H9 (cell line): ENCODE measurements around the gene KCNMB1. TPM values are rescaled to one million over a fixed set of nuclear protein-coding genes. Genes with fewer than 3 reads are reported as not detected.

ENCODE experiments used
- DNase-seq: peaks from one replicate; pipeline ENCODE4 v3.0.0-alpha.2; 2017
- H2AFZ ChIP-seq: one replicate; pipeline ENCODE4 v1.6.1; 2013; ENCODE audit warnings: mild to moderate bottlenecking, low read length, control low read depth, moderate library complexity
- H2AK5ac ChIP-seq: 2 replicates; pipeline ENCODE4 v1.6.1; 2013; ENCODE audit warnings: low read length, control low read depth, mixed read lengths; ENCODE audit not compliant: insufficient read length
- H2BK120ac ChIP-seq: one replicate; pipeline ENCODE4 v1.6.1; 2013; ENCODE audit warnings: low read depth, mild to moderate bottlenecking, low read length, control low read depth, inconsistent platforms; ENCODE audit not compliant: poor library complexity, severe bottlenecking
- H2BK12ac ChIP-seq: 2 replicates; pipeline ENCODE4 v1.6.1; 2013; ENCODE audit warnings: low read length, control low read depth, mixed read lengths, low read depth; ENCODE audit not compliant: insufficient read length
- H2BK15ac ChIP-seq: 2 replicates; pipeline ENCODE4 v1.6.1; 2013; ENCODE audit warnings: low read depth, low read length, control low read depth
- H2BK20ac ChIP-seq: one replicate; pipeline ENCODE4 v1.6.1; 2013; ENCODE audit warnings: low read depth, mild to moderate bottlenecking, low read length, control low read depth, inconsistent platforms; ENCODE audit not compliant: poor library complexity, severe bottlenecking
- H2BK5ac ChIP-seq: 2 replicates; pipeline ENCODE4 v1.6.1; 2013; ENCODE audit warnings: low read length, control low read depth, mixed read lengths; ENCODE audit not compliant: insufficient read length
- H3K14ac ChIP-seq: 2 replicates; pipeline ENCODE4 v1.6.1; 2013; ENCODE audit warnings: low read length, control low read depth; ENCODE audit not compliant: insufficient read depth
- H3K18ac ChIP-seq: 2 replicates; pipeline ENCODE4 v1.6.1; 2013; ENCODE audit warnings: low read depth, mild to moderate bottlenecking, mixed read lengths, low read length, control low read depth; ENCODE audit not compliant: insufficient read length
- H3K23ac ChIP-seq: 2 replicates; pipeline ENCODE4 v1.6.1; 2013; ENCODE audit warnings: low read length, control low read depth, mixed read lengths, low read depth; ENCODE audit not compliant: insufficient read length
- H3K23me2 ChIP-seq: 2 replicates; pipeline ENCODE4 v1.6.1; 2013; ENCODE audit warnings: low read depth, mild to moderate bottlenecking, mixed read lengths, low read length, control low read depth; ENCODE audit not compliant: insufficient read length, poor library complexity, severe bottlenecking
- H3K27ac ChIP-seq: 2 replicates; pipeline ENCODE4 v1.5.1; 2013; ENCODE audit warnings: low read length, control low read depth, mixed read lengths, low read depth; ENCODE audit not compliant: insufficient read length
- H3K27me3 ChIP-seq: 2 replicates; pipeline ENCODE4 v1.6.1; 2013; ENCODE audit warnings: low read length, control low read depth, inconsistent platforms; ENCODE audit not compliant: insufficient read depth
- H3K4ac ChIP-seq: 2 replicates; pipeline ENCODE4 v1.6.1; 2013; ENCODE audit warnings: low read depth, mild to moderate bottlenecking, control low read depth, inconsistent platforms, low read length, moderate library complexity
- H3K4me1 ChIP-seq: 2 replicates; pipeline ENCODE4 v1.6.1; 2013; ENCODE audit warnings: low read length, control low read depth, inconsistent platforms; ENCODE audit not compliant: insufficient read depth
- H3K4me2 ChIP-seq: 2 replicates; pipeline ENCODE4 v1.6.1; 2013; ENCODE audit warnings: low read length, control low read depth, mixed read lengths; ENCODE audit not compliant: insufficient read length, insufficient read depth
- H3K56ac ChIP-seq: 2 replicates; pipeline ENCODE4 v1.6.1; 2013; ENCODE audit warnings: low read depth, mild to moderate bottlenecking, mixed read lengths, low read length, control low read depth; ENCODE audit not compliant: insufficient read length
- H3K79me1 ChIP-seq: 2 replicates; pipeline ENCODE4 v1.6.1; 2013; ENCODE audit warnings: low read depth, mild to moderate bottlenecking, moderate library complexity, low read length, control low read depth, inconsistent platforms; ENCODE audit not compliant: insufficient read depth, poor library complexity, severe bottlenecking
- H3K79me2 ChIP-seq: 2 replicates; pipeline ENCODE4 v1.6.1; 2013; ENCODE audit warnings: low read length, control low read depth, inconsistent platforms; ENCODE audit not compliant: insufficient read depth
- H3K9ac ChIP-seq: 2 replicates; pipeline ENCODE4 v1.6.1; 2013; ENCODE audit warnings: low read length, control low read depth, mixed read lengths; ENCODE audit not compliant: insufficient read length; ENCODE audit errors: extremely low read depth
- H3K9me3 ChIP-seq: one replicate; pipeline ENCODE4 v1.6.1; 2013; ENCODE audit warnings: low read depth, low read length, inconsistent platforms; ENCODE audit not compliant: control insufficient read depth
- H3T11ph ChIP-seq: one replicate; pipeline ENCODE4 v1.6.1; 2013; ENCODE audit warnings: mild to moderate bottlenecking, low read length, control low read depth, inconsistent platforms
- H4K20me1 ChIP-seq: one replicate; pipeline ENCODE4 v1.6.1; 2013; ENCODE audit not compliant: control insufficient read depth, insufficient read length, insufficient read depth
- H4K5ac ChIP-seq: 2 replicates; pipeline ENCODE4 v1.6.1; 2013; ENCODE audit warnings: low read depth, mild to moderate bottlenecking, mixed read lengths, low read length, control low read depth; ENCODE audit not compliant: insufficient read length
- H4K8ac ChIP-seq: replicated peaks from 2 replicates; pipeline ENCODE4 v1.6.1; 2013; ENCODE audit warnings: low read length, control low read depth, mixed read lengths, low read depth; ENCODE audit not compliant: insufficient read length
- H4K91ac ChIP-seq: 2 replicates; pipeline ENCODE4 v1.6.1; 2013; ENCODE audit warnings: low read depth, mild to moderate bottlenecking, moderate library complexity, mixed read lengths, low read length, control low read depth; ENCODE audit not compliant: insufficient read length
- H3K27ac Mint-ChIP-seq, 3 experiments: 2 replicates in 2 of 3; 3 replicates in 1 of 3; pipeline ENCODE4 v1.8.0; 2020 to 2021; ENCODE audit warnings: mixed read lengths in 3 of 3, mild to moderate bottlenecking in 1 of 3, moderate library complexity in 1 of 3
- H3K27me3 Mint-ChIP-seq: 2 replicates; pipeline ENCODE4 v1.8.0; 2021; ENCODE audit warnings: low read depth, mild to moderate bottlenecking, moderate library complexity, mixed read lengths
- H3K36me3 Mint-ChIP-seq, 3 experiments: 2 replicates in 2 of 3; 3 replicates in 1 of 3; pipeline ENCODE4 v1.8.0; 2020 to 2021; ENCODE audit warnings: low read depth in 3 of 3, mixed read lengths in 3 of 3; ENCODE audit not compliant: insufficient read depth in 1 of 3
- H3K4me1 Mint-ChIP-seq, 2 experiments: 2 replicates each; pipeline ENCODE4 v1.8.0; 2020; ENCODE audit warnings: mixed read lengths in 2 of 2
- H3K4me3 Mint-ChIP-seq, 2 experiments: 2 replicates in 1 of 2; 3 replicates in 1 of 2; pipeline ENCODE4 v1.8.0; 2020 to 2021; ENCODE audit warnings: mild to moderate bottlenecking in 2 of 2, mixed read lengths in 2 of 2, moderate library complexity in 1 of 2
- H3K9me3 Mint-ChIP-seq, 2 experiments: 2 replicates in 1 of 2; 3 replicates in 1 of 2; pipeline ENCODE4 v1.8.0; 2020; ENCODE audit warnings: mild to moderate bottlenecking in 2 of 2, mixed read lengths in 2 of 2, moderate library complexity in 1 of 2
- WGBS: extraction: QIAGEN DNeasy Blood & Tissue Kit; methylation state at CpG from one replicate; pipeline ENCODE4 v1.1.7; 2013; ENCODE audit warnings: missing lambda C conversion rate, low lambda C conversion rate, mixed read lengths; ENCODE audit not compliant: insufficient read length; ENCODE audit errors: extremely low coverage; 5-methylcytosine and 5-hydroxymethylcytosine counted together
- total RNA-seq: library from RNA; stranded (reverse); gene quantifications from 2 replicates; pipeline ENCODE4 v1.2.1, GENCODE V29; 2021
- TF ChIP-seq, protein P1 (sequence below): fragments of 200-600 bp; sonication (generic); conservative IDR thresholded peaks from 3 replicates; pipeline ENCODE4 v1.8.0; 2021; ENCODE audit warnings: antibody characterized with exemption, mild to moderate bottlenecking

KCNMB1 gene
- total RNA-seq, 1 experiment from 2014 or later, result 0.28 TPM

DNA sequence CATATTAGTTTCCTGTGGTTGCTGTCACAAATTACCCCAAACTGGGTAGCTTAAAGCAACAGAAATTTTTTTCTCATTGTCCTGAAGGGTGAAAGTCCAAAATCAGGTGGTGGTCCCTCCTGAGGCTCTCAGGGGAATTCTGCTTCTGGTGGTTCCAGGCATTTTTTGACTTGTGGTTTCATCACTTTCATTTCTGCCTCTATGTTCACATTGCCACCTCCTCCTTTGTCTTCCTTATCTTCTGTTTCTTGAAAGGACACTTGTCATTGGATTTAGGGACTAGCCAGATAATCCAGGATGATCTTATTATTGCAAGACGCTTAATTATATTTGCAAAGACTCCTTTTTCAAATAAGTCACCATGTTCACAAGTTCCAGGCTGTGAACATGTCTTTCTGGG lies 43.2 kb downstream of the KCNMB1 start:
- Histone ChIP-seq H3K9ac (no peak overlapping the region), H3K27me3 (no peaks in the 10 kb centered on the region)
- H3K27me3 Mint-ChIP-seq, result peaks cover 3% of the 10 kb centered on the region; the same call in 1 of the 2 replicates

More for the DNA sequence above, 43.2 kb downstream of the KCNMB1 start:
- Mint-ChIP-seq H3K4me1 (peaks cover 32 to 34% of the 10 kb centered on the region in 2 experiments), H3K36me3 (peaks cover 0 to 28% (median 16%) of the 10 kb centered on the region in 3 experiments; a peak in 6 of 7 replicates), H3K27ac (no peak overlapping the region; a peak in 1 of 7 replicates), H3K4me3 (no peak overlapping the region), H3K9me3 (peaks cover 20 to 28% of the 10 kb centered on the region in 2 experiments)
- Histone ChIP-seq H3K23me2 (peaks cover 3% of the 10 kb centered on the region), H2AK5ac (no peak overlapping the region), H4K91ac (no peak overlapping the region), H3K4me1 (0 out of 2 replicates have a peak, but pooled peaks cover 2% of the 10 kb centered on the region), H2BK120ac (no peak overlapping the region), H3K23ac (no peak overlapping the region), H3K56ac (no peak overlapping the region), H4K20me1 (no peaks in the 10 kb centered on the region), H3K4me2 (no peak overlapping the region), H4K8ac (no peak overlapping the region), H2BK5ac (no peak overlapping the region), H3K14ac (no peak overlapping the region), H2BK12ac (no peak overlapping the region), H2AFZ (no peak overlapping the region), H3K9me3 (peaks cover 10% of the 10 kb centered on the region), H3T11ph (no peak overlapping the region), H4K5ac (no peak overlapping the region), H3K79me1 (no peaks in the 10 kb centered on the region), H3K27ac (no peak overlapping the region), H2BK20ac (no peak overlapping the region), H2BK15ac (no peak overlapping the region), H3K4ac (no peak overlapping the region), H3K18ac (no peak overlapping the region), H3K79me2 (no peaks in the 10 kb centered on the region)
- no peak for DNase-seq
- no CpG with 5 or more reads among the region's 1 CpG for WGBS
- TF ChIP-seq, protein P1, sequence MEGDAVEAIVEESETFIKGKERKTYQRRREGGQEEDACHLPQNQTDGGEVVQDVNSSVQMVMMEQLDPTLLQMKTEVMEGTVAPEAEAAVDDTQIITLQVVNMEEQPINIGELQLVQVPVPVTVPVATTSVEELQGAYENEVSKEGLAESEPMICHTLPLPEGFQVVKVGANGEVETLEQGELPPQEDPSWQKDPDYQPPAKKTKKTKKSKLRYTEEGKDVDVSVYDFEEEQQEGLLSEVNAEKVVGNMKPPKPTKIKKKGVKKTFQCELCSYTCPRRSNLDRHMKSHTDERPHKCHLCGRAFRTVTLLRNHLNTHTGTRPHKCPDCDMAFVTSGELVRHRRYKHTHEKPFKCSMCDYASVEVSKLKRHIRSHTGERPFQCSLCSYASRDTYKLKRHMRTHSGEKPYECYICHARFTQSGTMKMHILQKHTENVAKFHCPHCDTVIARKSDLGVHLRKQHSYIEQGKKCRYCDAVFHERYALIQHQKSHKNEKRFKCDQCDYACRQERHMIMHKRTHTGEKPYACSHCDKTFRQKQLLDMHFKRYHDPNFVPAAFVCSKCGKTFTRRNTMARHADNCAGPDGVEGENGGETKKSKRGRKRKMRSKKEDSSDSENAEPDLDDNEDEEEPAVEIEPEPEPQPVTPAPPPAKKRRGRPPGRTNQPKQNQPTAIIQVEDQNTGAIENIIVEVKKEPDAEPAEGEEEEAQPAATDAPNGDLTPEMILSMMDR, result no peak
